SU-DHL-6 (cell line): ENCODE results near the gene ANKRD66.
"Not testable (repeated sequence)": the region's sequence is repeated elsewhere in the genome, so short reads cannot be mapped to it uniquely, and the experiment has no call there.

Experiments
- H2AFZ ChIP-seq: fragments of 200-600 bp; sonication (generic); 2 replicates; pipeline ENCODE4 v1.6.1; 2014; ENCODE audit warnings: low read depth, mild to moderate bottlenecking, moderate library complexity, mixed read lengths, antibody characterized with exemption, low read length; ENCODE audit not compliant: severe bottlenecking
- H3F3A ChIP-seq: fragments of 200-600 bp; shearing (Covaris generic); 2 replicates; pipeline ENCODE4 v1.6.0; 2016; ENCODE audit warnings: antibody characterized with exemption, mild to moderate bottlenecking; ENCODE audit not compliant: insufficient read depth
- H3K27ac ChIP-seq: fragments of 200-600 bp; sonication (generic); 2 replicates; pipeline ENCODE4 v1.5.1; 2016; ENCODE audit warnings: low read depth, mild to moderate bottlenecking, low read length, moderate library complexity, mixed read lengths
- H3K27me3 ChIP-seq: fragments of 200-600 bp; sonication (generic), shearing (Covaris generic); 2 replicates; pipeline ENCODE4 v1.6.0; 2014; ENCODE audit warnings: mild to moderate bottlenecking, low read length
- H3K36me3 ChIP-seq: fragments of 200-600 bp; sonication (generic); 2 replicates; pipeline ENCODE4 v1.6.1; 2014; ENCODE audit warnings: mild to moderate bottlenecking, low read length, mixed read lengths
- H3K4me2 ChIP-seq: fragments of 300-600, 200-600 bp; shearing (Covaris generic), sonication (generic); 2 replicates; pipeline ENCODE4 v1.6.0; 2014; ENCODE audit warnings: low read length, low read depth, mild to moderate bottlenecking; ENCODE audit not compliant: poor library complexity, severe bottlenecking
- H3K4me3 ChIP-seq: fragments of 200-600 bp; sonication (generic); 2 replicates; pipeline ENCODE4 v1.5.1; 2014; ENCODE audit warnings: antibody characterized with exemption, low read length, mild to moderate bottlenecking, mixed read lengths; ENCODE audit not compliant: insufficient read depth, poor library complexity, severe bottlenecking
- H3K79me2 ChIP-seq: fragments of 200-600 bp; sonication (generic); 2 replicates; pipeline ENCODE4 v1.6.1; 2014; ENCODE audit warnings: mild to moderate bottlenecking, low read length, moderate library complexity; ENCODE audit not compliant: insufficient read depth
- H3K9ac ChIP-seq: fragments of 200-600 bp; sonication (generic); 2 replicates; pipeline ENCODE4 v1.7.0; 2014; ENCODE audit warnings: mild to moderate bottlenecking, low read length
- H3K9me2 ChIP-seq: fragments of 200-600 bp; sonication (generic); replicated peaks from 2 replicates; pipeline ENCODE4 v1.6.1; 2014; ENCODE audit warnings: low read length; ENCODE audit not compliant: insufficient read depth
- H3K9me3 ChIP-seq: fragments of 200-600 bp; sonication (generic); 2 replicates; pipeline ENCODE4 v1.6.1; 2014; ENCODE audit warnings: low read length, mixed read lengths; ENCODE audit not compliant: insufficient read depth
- H4K20me1 ChIP-seq: fragments of 200-600 bp; sonication (generic); 2 replicates; pipeline ENCODE4 v1.6.1; 2014; ENCODE audit warnings: low read depth, mild to moderate bottlenecking, antibody characterized with exemption, low read length, moderate library complexity, mixed read lengths
- EZH2phosphoT487 ChIP-seq: fragments of 200-600 bp; sonication (generic), shearing (Covaris generic); conservative IDR thresholded peaks from 2 replicates; pipeline ENCODE4 v1.6.1; 2018; ENCODE audit warnings: mild to moderate bottlenecking, antibody characterized with exemption, low read length, moderate library complexity, mixed read lengths
- TF ChIP-seq, protein P1 (sequence below): fragments of 200-600 bp; sonication (generic); IDR thresholded peaks from one replicate; pipeline ENCODE4 v1.5.1; 2017; ENCODE audit warnings: antibody characterized with exemption, mild to moderate bottlenecking, low read length, moderate library complexity; ENCODE audit not compliant: insufficient read depth, poor library complexity, severe bottlenecking

The ANKRD66 gene

DNA sequence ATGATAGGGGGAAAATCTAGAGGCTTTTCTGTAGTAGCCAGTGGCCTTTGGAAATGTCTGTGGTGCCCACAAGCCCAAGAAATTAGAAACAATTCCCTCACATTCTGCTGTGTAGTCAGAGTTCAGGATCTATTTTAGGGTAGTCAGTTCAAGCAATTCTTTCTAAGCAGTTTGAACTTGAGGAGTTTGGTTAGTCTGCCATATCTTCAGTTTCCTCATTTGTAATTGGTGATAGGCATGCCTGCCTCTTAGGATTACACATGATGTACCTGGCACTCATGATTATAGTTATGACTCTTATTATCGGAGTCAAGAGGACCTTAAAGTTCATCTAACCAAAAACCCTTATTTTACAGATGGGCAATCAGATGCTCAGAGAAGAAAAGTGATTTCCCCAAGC lies 25.3 kb downstream of the ANKRD66 start:
- H3K4me2 ChIP-seq, result no peak overlapping the region
- H3K9me3 ChIP-seq, result no peaks in the 10 kb centered on the region
- no peaks in the 10 kb centered on the region for H3K9me2 ChIP-seq
- no peaks in the 10 kb centered on the region for H4K20me1 ChIP-seq
- no peaks in the 10 kb centered on the region for H3K27me3 ChIP-seq
- no peak overlapping the region for H3K4me3 ChIP-seq
- no peak for TF ChIP-seq EZH2phosphoT487
- TF ChIP-seq, protein P1, sequence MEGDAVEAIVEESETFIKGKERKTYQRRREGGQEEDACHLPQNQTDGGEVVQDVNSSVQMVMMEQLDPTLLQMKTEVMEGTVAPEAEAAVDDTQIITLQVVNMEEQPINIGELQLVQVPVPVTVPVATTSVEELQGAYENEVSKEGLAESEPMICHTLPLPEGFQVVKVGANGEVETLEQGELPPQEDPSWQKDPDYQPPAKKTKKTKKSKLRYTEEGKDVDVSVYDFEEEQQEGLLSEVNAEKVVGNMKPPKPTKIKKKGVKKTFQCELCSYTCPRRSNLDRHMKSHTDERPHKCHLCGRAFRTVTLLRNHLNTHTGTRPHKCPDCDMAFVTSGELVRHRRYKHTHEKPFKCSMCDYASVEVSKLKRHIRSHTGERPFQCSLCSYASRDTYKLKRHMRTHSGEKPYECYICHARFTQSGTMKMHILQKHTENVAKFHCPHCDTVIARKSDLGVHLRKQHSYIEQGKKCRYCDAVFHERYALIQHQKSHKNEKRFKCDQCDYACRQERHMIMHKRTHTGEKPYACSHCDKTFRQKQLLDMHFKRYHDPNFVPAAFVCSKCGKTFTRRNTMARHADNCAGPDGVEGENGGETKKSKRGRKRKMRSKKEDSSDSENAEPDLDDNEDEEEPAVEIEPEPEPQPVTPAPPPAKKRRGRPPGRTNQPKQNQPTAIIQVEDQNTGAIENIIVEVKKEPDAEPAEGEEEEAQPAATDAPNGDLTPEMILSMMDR, result no peak
- H3K79me2 ChIP-seq, result no peaks in the 10 kb centered on the region
- H2AFZ ChIP-seq, result no peak overlapping the region
- no peaks in the 10 kb centered on the region for H3F3A ChIP-seq
- H3K36me3 ChIP-seq, result no peaks in the 10 kb centered on the region
- no peak overlapping the region for H3K27ac ChIP-seq
- H3K9ac ChIP-seq, result no peak overlapping the region

DNA sequence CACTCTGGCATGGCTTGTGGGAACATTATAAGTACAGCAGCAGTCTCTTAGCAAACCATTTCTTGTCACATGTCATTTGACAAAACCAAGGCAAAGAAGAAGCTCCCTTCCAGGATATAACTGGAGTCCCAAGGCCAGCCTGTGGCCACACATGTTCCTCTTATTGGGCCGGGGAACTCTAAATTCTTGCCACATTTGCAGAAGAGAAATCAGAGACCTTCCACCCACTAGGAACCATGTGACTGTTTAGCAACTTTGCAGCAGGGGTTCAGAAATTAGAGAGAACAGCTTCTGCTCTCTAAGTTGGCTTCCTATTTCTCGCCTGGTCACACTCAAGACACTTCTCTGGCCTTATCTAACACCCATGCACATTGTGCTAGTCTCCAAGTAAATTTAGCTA lies 26.0 kb downstream of the ANKRD66 start:
- H3F3A ChIP-seq, result no peaks in the 10 kb centered on the region

DNA sequence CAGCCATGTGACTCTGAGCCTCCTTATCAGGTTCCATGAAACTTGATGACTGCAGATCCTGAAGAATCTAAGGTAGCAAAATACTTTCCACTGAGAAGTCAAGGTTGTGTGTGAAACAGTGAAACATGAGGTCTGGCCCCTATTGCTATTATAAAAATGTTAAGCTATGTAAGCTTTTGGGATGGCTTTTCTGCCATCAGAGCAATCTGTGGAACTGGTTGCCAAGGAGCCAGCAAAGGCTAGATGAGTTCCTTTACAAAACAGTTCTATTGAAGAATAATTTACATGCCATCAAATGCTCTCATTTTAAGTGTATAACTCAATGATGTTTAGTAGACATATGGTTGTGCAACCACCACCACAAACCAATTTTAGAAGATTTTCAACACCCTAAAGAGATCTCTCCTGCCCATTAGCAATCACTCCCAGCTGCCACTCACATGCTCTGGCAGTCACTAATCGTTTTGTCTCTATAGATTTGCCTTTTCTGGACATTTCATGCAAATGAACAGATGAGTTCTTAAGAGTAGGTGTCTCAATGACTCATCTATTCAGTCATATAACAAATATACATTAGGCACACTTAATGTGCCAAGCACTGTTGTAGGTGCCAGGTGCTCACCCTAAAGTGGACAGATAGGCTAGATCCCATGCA lies 26.6 kb downstream of the ANKRD66 start:
- Histone ChIP-seq H3K27ac (no peak overlapping the region), H3K79me2 (no peaks in the 10 kb centered on the region), H3K4me3 (no peak overlapping the region), H2AFZ (no peak overlapping the region), H3K9me3 (no peaks in the 10 kb centered on the region), H3K4me2 (no peak overlapping the region), H3K36me3 (no peaks in the 10 kb centered on the region), H3K9me2 (no peaks in the 10 kb centered on the region), H3K9ac (no peak overlapping the region), H3K27me3 (no peaks in the 10 kb centered on the region), H4K20me1 (no peaks in the 10 kb centered on the region), H3F3A (no peaks in the 10 kb centered on the region)
- no peak for TF ChIP-seq EZH2phosphoT487
- TF ChIP-seq, protein P1, result no peak

More for the DNA sequence above, 26.0 kb downstream of the ANKRD66 start:
- TF ChIP-seq, protein P1, result no peak
- no peak for TF ChIP-seq EZH2phosphoT487
- Histone ChIP-seq H3K9ac (no peak overlapping the region), H3K36me3 (no peaks in the 10 kb centered on the region), H3K4me3 (no peak overlapping the region), H3K27me3 (no peaks in the 10 kb centered on the region), H2AFZ (no peak overlapping the region), H4K20me1 (no peaks in the 10 kb centered on the region), H3K9me2 (no peaks in the 10 kb centered on the region), H3K4me2 (no peak overlapping the region), H3K9me3 (no peaks in the 10 kb centered on the region), H3K79me2 (no peaks in the 10 kb centered on the region), H3K27ac (no peak overlapping the region)

DNA sequence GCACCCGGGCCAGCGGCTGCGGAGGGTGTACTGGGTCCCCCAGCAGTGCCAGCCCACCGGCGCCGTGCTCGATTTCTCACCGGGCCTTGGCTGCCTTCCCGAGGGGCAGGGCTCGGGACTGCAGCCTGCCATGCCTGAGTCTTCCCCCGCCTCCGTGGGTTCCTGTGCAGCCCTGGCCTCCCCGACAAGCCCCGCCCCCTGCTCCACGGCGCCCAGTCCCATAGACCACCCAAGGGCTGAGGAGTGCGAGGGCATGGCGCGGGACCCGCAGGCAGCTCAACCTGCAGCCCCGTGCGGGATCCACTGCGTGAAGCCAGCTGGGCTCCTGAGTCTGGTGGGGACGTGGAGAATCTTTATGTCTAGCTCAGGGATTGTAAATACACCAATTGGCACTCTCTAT lies 28.0 kb downstream of the ANKRD66 start:
- not testable (repeated sequence) for H3K9me3 ChIP-seq, H3K36me3 ChIP-seq, H3K27me3 ChIP-seq, H3K79me2 ChIP-seq, H3K9ac ChIP-seq, H3K4me2 ChIP-seq, H4K20me1 ChIP-seq, H2AFZ ChIP-seq, H3F3A ChIP-seq, H3K27ac ChIP-seq, H3K9me2 ChIP-seq, H3K4me3 ChIP-seq
